ENCODE data around the gene ATG4D. TPM values are rescaled to one million over a fixed set of nuclear protein-coding genes. Genes with fewer than 3 reads are reported as not detected.
A peak's percentile ranks its signal among the peaks of the same experiment; 100 is the strongest.

Gene ATG4D
- total RNA-seq, 1 donor from 2014 or later: 30.3 TPM

- peak; percentile 51 for TF ChIP-seq CTCF (IDR thresholded peaks at IDR 0.05; ENCODE audit: insufficient read depth, low read length, severe bottlenecking)
- DNase-seq (ENCODE audit: low read depth) (peak; percentile 91), FAIRE-seq (no peak)
- H3K4me3 ChIP-seq (ENCODE audit: low read depth, low read length): peak within 1 kb of the TSS; percentile 99
- no peaks in the 10 kb centered on the region for H3K27me3 ChIP-seq (ENCODE audit: control insufficient read depth, insufficient read depth, low read length)
- peaks cover 9% of the 10 kb centered on the region for H3K36me3 ChIP-seq (ENCODE audit: control insufficient read depth, insufficient read depth, low read length)
Measured at GRCh38 chr19:10565567-10566407, 22.1 kb downstream of the ATG4D start, which contains the start of gene KRI1. Gene KRI1 (minus strand): TSS chr19:10566010. CDS start chr19:10565999, 11 bp downstream.

- FAIRE-seq: no peak
- no peak for TF ChIP-seq CTCF (IDR thresholded peaks at IDR 0.05; ENCODE audit: insufficient read depth, low read length, severe bottlenecking)
- Histone ChIP-seq H3K4me3 (ENCODE audit: low read depth, low read length) (peak overlapping the region; percentile 99), H3K36me3 (ENCODE audit: control insufficient read depth, insufficient read depth, low read length) (peaks cover 6% of the 10 kb centered on the region), H3K27me3 (ENCODE audit: control insufficient read depth, insufficient read depth, low read length) (no peaks in the 10 kb centered on the region)
- no peak for DNase-seq (ENCODE audit: low read depth)
Measured at GRCh38 chr19:10566408-10566657, 22.6 kb downstream of the ATG4D start.

- no peak for TF ChIP-seq CTCF (IDR thresholded peaks at IDR 0.05; ENCODE audit: insufficient read depth, low read length, severe bottlenecking)
- Histone ChIP-seq H3K27me3 (ENCODE audit: control insufficient read depth, insufficient read depth, low read length) (no peaks in the 10 kb centered on the region), H3K4me3 (ENCODE audit: low read depth, low read length) (no peak overlapping the region), H3K36me3 (ENCODE audit: control insufficient read depth, insufficient read depth, low read length) (peaks cover 6% of the 10 kb centered on the region)
- DNase-seq (ENCODE audit: low read depth): no peak
- no peak for FAIRE-seq
Measured at GRCh38 chr19:10566658-10567410, 23.1 kb downstream of the ATG4D start.

GRCh38 chr19:10567656-10568055, 24.0 kb downstream of the ATG4D start:
- H3K27me3 ChIP-seq (ENCODE audit: control insufficient read depth, insufficient read depth, low read length): no peaks in the 10 kb centered on the region
- no peak for DNase-seq (ENCODE audit: low read depth)
- FAIRE-seq: no peak
- no peak for TF ChIP-seq CTCF (IDR thresholded peaks at IDR 0.05; ENCODE audit: insufficient read depth, low read length, severe bottlenecking)
- H3K36me3 ChIP-seq (ENCODE audit: control insufficient read depth, insufficient read depth, low read length): peaks cover 4% of the 10 kb centered on the region
- peak overlapping the region; percentile 55 for H3K4me3 ChIP-seq (ENCODE audit: low read depth, low read length)

GRCh38 chr19:10568062-10568825, 24.5 kb downstream of the ATG4D start:
- peak overlapping the region; percentile 55 for H3K4me3 ChIP-seq (ENCODE audit: low read depth, low read length)
- H3K27me3 ChIP-seq (ENCODE audit: control insufficient read depth, insufficient read depth, low read length): no peaks in the 10 kb centered on the region
- FAIRE-seq: no peak
- peaks cover 4% of the 10 kb centered on the region for H3K36me3 ChIP-seq (ENCODE audit: control insufficient read depth, insufficient read depth, low read length)
- TF ChIP-seq CTCF (IDR thresholded peaks at IDR 0.05; ENCODE audit: insufficient read depth, low read length, severe bottlenecking): peak; percentile 31
- DNase-seq (ENCODE audit: low read depth): peak; percentile 33
